ENCODE measurements around the gene GPR25. TPM values are rescaled to one million over a fixed set of nuclear protein-coding genes. Genes with fewer than 3 reads are reported as not detected.

Gene GPR25
- total RNA-seq, 4 donors from 2014 or later: not detected

GRCh38 chr1:200873671-200874397, 1.1 kb downstream of the GPR25 start:
- no peak for TF ChIP-seq CTCF (IDR thresholded peaks at IDR 0.05; ENCODE audit: low read depth)

- TF ChIP-seq CTCF (IDR thresholded peaks at IDR 0.05; ENCODE audit: low read depth): no peak
These were observed 1.9 kb downstream of the GPR25 start for GRCh38 chr1:200874694-200875093.

GRCh38 chr1:200875416-200875815, 2.6 kb downstream of the GPR25 start:
- TF ChIP-seq CTCF (IDR thresholded peaks at IDR 0.05; ENCODE audit: low read depth): no peak

GRCh38 chr1:200877010-200877409, 4.2 kb downstream of the GPR25 start:
- no peak for TF ChIP-seq CTCF (IDR thresholded peaks at IDR 0.05; ENCODE audit: low read depth)

GRCh38 chr1:200877839-200878551, 5.2 kb downstream of the GPR25 start:
- no peak for TF ChIP-seq CTCF (IDR thresholded peaks at IDR 0.05; ENCODE audit: low read depth)

GRCh38 chr1:200880212-200880611, 7.4 kb downstream of the GPR25 start:
- TF ChIP-seq CTCF (IDR thresholded peaks at IDR 0.05; ENCODE audit: low read depth): no peak

GRCh38 chr1:200883118-200883517, 10.3 kb downstream of the GPR25 start:
- TF ChIP-seq CTCF (IDR thresholded peaks at IDR 0.05; ENCODE audit: low read depth): no peak

Data from subcutaneous adipose tissue (tissue), 4 donors.